ENCODE data around the gene SH3PXD2A. TPM values are rescaled to one million over a fixed set of nuclear protein-coding genes. Genes with fewer than 3 reads are reported as not detected.

The SH3PXD2A gene
- total RNA-seq, 1 donor from 2014 or later = 8.3 TPM

DNA sequence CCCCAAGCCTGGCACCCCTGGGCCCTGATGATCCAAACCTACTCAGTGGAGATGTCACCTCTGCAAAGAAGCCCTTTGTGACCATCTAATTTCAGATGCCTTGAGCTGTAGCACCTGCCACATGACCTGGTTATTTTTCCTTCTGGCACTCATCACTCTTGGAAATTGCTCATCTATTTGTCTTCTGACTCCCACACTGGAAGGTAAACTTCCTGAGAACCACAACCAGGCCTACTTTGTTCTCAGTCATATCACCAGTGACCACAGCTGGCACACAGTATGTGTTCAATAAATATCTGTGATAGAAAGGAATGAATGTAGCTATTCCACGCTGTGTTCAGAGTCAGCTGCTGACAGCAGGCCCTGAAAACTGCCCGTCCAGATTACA lies 97.1 kb downstream of the SH3PXD2A start:
- H3K27me3 Mint-ChIP-seq = peaks cover 19% of the 10 kb centered on the region
- peaks cover 52% of the 10 kb centered on the region for H3K4me1 Mint-ChIP-seq
- intact Hi-C loops (cut with micrococcal nuclease) = loop anchor here (1.0 to 5.0 kb wide), 4 partner anchors 13 to 99 kb away; partner anchors contain the start of gene SH3PXD2A
- no peaks in the 10 kb centered on the region for H3K9me3 Mint-ChIP-seq
- peak overlapping the region; percentile 85 for H3K27ac Mint-ChIP-seq
- H3K4me3 Mint-ChIP-seq = peak overlapping the region; percentile 67
- DNase-seq = no peak
- peaks cover 1% of the 10 kb centered on the region for H3K36me3 Mint-ChIP-seq (ENCODE audit: low read depth)

- DNase-seq = peak; percentile 93
- H3K4me1 Mint-ChIP-seq = peaks cover 48% of the 10 kb centered on the region
- H3K36me3 Mint-ChIP-seq (ENCODE audit: low read depth) = peaks cover 2% of the 10 kb centered on the region
- peak overlapping the region; percentile 67 for H3K4me3 Mint-ChIP-seq
- H3K27ac Mint-ChIP-seq = peak overlapping the region; percentile 85
- intact Hi-C loops (cut with micrococcal nuclease) = loop anchor here (1.0 to 5.0 kb wide), 4 partner anchors 12 to 100 kb away; partner anchors contain the start of gene SH3PXD2A
- H3K9me3 Mint-ChIP-seq = no peaks in the 10 kb centered on the region
- peaks cover 19% of the 10 kb centered on the region for H3K27me3 Mint-ChIP-seq
Observed at GRCh38 chr10:103757531-103758293, 97.7 kb downstream of the SH3PXD2A start.

DNA sequence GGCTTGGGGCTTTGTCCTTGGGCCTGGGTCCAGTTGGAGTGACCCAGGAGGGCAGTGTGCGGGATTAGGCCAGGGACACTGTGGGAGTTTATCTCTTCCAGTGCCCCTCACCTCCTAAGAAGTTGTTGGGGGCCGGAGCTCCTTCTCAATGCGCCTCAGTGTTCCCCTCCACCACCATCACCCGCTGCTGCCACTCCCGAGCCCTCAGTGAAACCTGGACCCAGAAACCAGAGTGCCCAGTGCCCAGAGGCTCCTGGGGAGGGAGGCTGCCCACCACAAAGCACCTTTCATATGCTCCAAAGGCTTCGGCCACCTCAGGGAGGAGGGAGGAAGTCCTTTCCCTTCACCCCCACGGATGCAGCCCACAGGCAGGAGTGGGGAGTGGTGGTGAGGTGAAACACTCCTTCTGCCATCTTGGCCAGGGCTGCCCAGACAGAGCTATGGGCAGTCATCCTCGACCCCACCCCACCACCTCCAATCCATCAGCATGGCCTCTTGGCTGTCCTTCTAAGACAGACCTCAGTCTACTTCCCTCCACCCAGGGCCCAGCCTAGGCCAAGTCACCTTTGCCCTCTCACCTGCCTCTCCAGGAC lies 99.0 kb downstream of the SH3PXD2A start:
- Mint-ChIP-seq H3K4me3 (no peak overlapping the region), H3K9me3 (peaks cover 10% of the 10 kb centered on the region), H3K4me1 (peaks cover 45% of the 10 kb centered on the region), H3K27me3 (peaks cover 19% of the 10 kb centered on the region), H3K36me3 (ENCODE audit: low read depth) (peaks cover 4% of the 10 kb centered on the region), H3K27ac (peak overlapping the region; percentile 42)
- no peak for DNase-seq
- intact Hi-C loops (cut with micrococcal nuclease) = loop anchor here (5.0 kb wide), 2 partner anchors 46 to 101 kb away; partner anchors contain the start of gene SH3PXD2A

- Mint-ChIP-seq H3K27ac (no peak overlapping the region), H3K36me3 (ENCODE audit: low read depth) (peaks cover 7% of the 10 kb centered on the region), H3K9me3 (peaks cover 11% of the 10 kb centered on the region), H3K4me3 (no peak overlapping the region), H3K27me3 (peaks cover 21% of the 10 kb centered on the region), H3K4me1 (peaks cover 42% of the 10 kb centered on the region)
- peak; percentile 68 for DNase-seq
- intact Hi-C loops (cut with micrococcal nuclease) = no loop called here
Observed at GRCh38 chr10:103752680-103753248, 102.6 kb downstream of the SH3PXD2A start.

GRCh38 chr10:103751667-103752290 lies 103.6 kb downstream of the SH3PXD2A start:
- Mint-ChIP-seq H3K4me3 (no peak overlapping the region), H3K9me3 (peaks cover 11% of the 10 kb centered on the region), H3K4me1 (peaks cover 39% of the 10 kb centered on the region), H3K27me3 (peaks cover 17% of the 10 kb centered on the region), H3K27ac (no peak overlapping the region), H3K36me3 (ENCODE audit: low read depth) (peaks cover 7% of the 10 kb centered on the region)
- intact Hi-C loops (cut with micrococcal nuclease) = no loop called here
- DNase-seq = no peak

GRCh38 chr10:103750836-103751235 lies 104.5 kb downstream of the SH3PXD2A start:
- H3K27me3 Mint-ChIP-seq = peaks cover 13% of the 10 kb centered on the region
- peaks cover 7% of the 10 kb centered on the region for H3K36me3 Mint-ChIP-seq (ENCODE audit: low read depth)
- peaks cover 40% of the 10 kb centered on the region for H3K4me1 Mint-ChIP-seq
- no peak overlapping the region for H3K4me3 Mint-ChIP-seq
- intact Hi-C loops (cut with micrococcal nuclease) = no loop called here
- no peak for DNase-seq
- H3K9me3 Mint-ChIP-seq = peaks cover 11% of the 10 kb centered on the region
- H3K27ac Mint-ChIP-seq = no peak overlapping the region

GRCh38 chr10:103749779-103750178 lies 105.6 kb downstream of the SH3PXD2A start:
- Mint-ChIP-seq H3K36me3 (ENCODE audit: low read depth) (peaks cover 7% of the 10 kb centered on the region), H3K27ac (no peak overlapping the region), H3K4me3 (no peak overlapping the region), H3K9me3 (peaks cover 11% of the 10 kb centered on the region), H3K4me1 (peaks cover 48% of the 10 kb centered on the region), H3K27me3 (peaks cover 11% of the 10 kb centered on the region)
- intact Hi-C loops (cut with micrococcal nuclease) = no loop called here
- DNase-seq = no peak

- H3K27ac Mint-ChIP-seq = peak overlapping the region; percentile 82
- H3K27me3 Mint-ChIP-seq = peaks cover 4% of the 10 kb centered on the region
- peaks cover 6% of the 10 kb centered on the region for H3K36me3 Mint-ChIP-seq (ENCODE audit: low read depth)
- peak; percentile 83 for DNase-seq
- H3K4me3 Mint-ChIP-seq = peak overlapping the region; percentile 49
- intact Hi-C loops (cut with micrococcal nuclease) = no loop called here
- peaks cover 46% of the 10 kb centered on the region for H3K4me1 Mint-ChIP-seq
- H3K9me3 Mint-ChIP-seq = peaks cover 11% of the 10 kb centered on the region
Observed at GRCh38 chr10:103748020-103748419, 107.4 kb downstream of the SH3PXD2A start.

GRCh38 chr10:103747193-103747865 lies 108.0 kb downstream of the SH3PXD2A start:
- Mint-ChIP-seq H3K36me3 (ENCODE audit: low read depth) (peaks cover 4% of the 10 kb centered on the region), H3K27ac (peak overlapping the region; percentile 86), H3K4me3 (peak overlapping the region; percentile 54), H3K9me3 (peaks cover 11% of the 10 kb centered on the region), H3K27me3 (peaks cover 4% of the 10 kb centered on the region), H3K4me1 (peaks cover 51% of the 10 kb centered on the region)
- intact Hi-C loops (cut with micrococcal nuclease) = no loop called here
- no peak for DNase-seq

- H3K36me3 Mint-ChIP-seq (ENCODE audit: low read depth) = peaks cover 3% of the 10 kb centered on the region
- intact Hi-C loops (cut with micrococcal nuclease) = no loop called here
- peaks cover 51% of the 10 kb centered on the region for H3K4me1 Mint-ChIP-seq
- peaks cover 3% of the 10 kb centered on the region for H3K9me3 Mint-ChIP-seq
- no peak for DNase-seq
- peak overlapping the region; percentile 86 for H3K27ac Mint-ChIP-seq
- peak overlapping the region; percentile 54 for H3K4me3 Mint-ChIP-seq
- H3K27me3 Mint-ChIP-seq = peaks cover 4% of the 10 kb centered on the region
Observed at GRCh38 chr10:103746598-103746997, 108.8 kb downstream of the SH3PXD2A start.

GRCh38 chr10:103745341-103746247 lies 109.8 kb downstream of the SH3PXD2A start:
- DNase-seq = peak; percentile 82
- H3K9me3 Mint-ChIP-seq = no peaks in the 10 kb centered on the region
- H3K4me1 Mint-ChIP-seq = peaks cover 51% of the 10 kb centered on the region
- H3K27me3 Mint-ChIP-seq = no peaks in the 10 kb centered on the region
- peak overlapping the region; percentile 54 for H3K4me3 Mint-ChIP-seq
- peak overlapping the region; percentile 93 for H3K27ac Mint-ChIP-seq
- H3K36me3 Mint-ChIP-seq (ENCODE audit: low read depth) = peaks cover 3% of the 10 kb centered on the region
- intact Hi-C loops (cut with micrococcal nuclease) = loop anchor here (1.0 kb wide), 1 partner anchor 13 kb away; no protein-coding TSS in a partner anchor

- intact Hi-C loops (cut with micrococcal nuclease) = no loop called here
- Mint-ChIP-seq H3K27ac (peak overlapping the region; percentile 66), H3K4me3 (no peak overlapping the region), H3K9me3 (no peaks in the 10 kb centered on the region), H3K27me3 (no peaks in the 10 kb centered on the region), H3K4me1 (peaks cover 35% of the 10 kb centered on the region), H3K36me3 (ENCODE audit: low read depth) (no peaks in the 10 kb centered on the region)
- DNase-seq = no peak
Observed at GRCh38 chr10:103742824-103743223, 112.6 kb downstream of the SH3PXD2A start.
